DND-41 (cell line): ENCODE results near the gene SDSL.

ENCODE experiments used
- ATAC-seq: fragments of 200-7000 bp; cut with Tn5 transposase; 3 replicates; pipeline ENCODE4 v1.9.1; 2021; ENCODE audit warnings: low read depth; ENCODE audit not compliant: insufficient read depth
- DNase-seq: peaks from one replicate; pipeline ENCODE4 v3.0.0-alpha.2; 2020
- H2AFZ ChIP-seq: 2 replicates; pipeline ENCODE4 v1.6.0; 2012; ENCODE audit warnings: low read depth, low read length
- H3K27ac ChIP-seq: 2 replicates; pipeline ENCODE4 v1.5.1; 2012; ENCODE audit warnings: low read length, inconsistent platforms
- H3K27me3 ChIP-seq: fragments of 200-600 bp; sonication (generic); 2 replicates; pipeline ENCODE4 v1.6.0; 2012; ENCODE audit warnings: low read length, mild to moderate bottlenecking, inconsistent platforms; ENCODE audit not compliant: insufficient read depth, poor library complexity
- H3K36me3 ChIP-seq: 2 replicates; pipeline ENCODE4 v1.5.1; 2012; ENCODE audit warnings: low read length, inconsistent platforms; ENCODE audit not compliant: insufficient read depth
- H3K4me1 ChIP-seq: 2 replicates; pipeline ENCODE4 v1.5.1; 2012; ENCODE audit warnings: mild to moderate bottlenecking, low read length; ENCODE audit not compliant: insufficient read depth
- H3K4me2 ChIP-seq: 2 replicates; pipeline ENCODE4 v1.6.0; 2012; ENCODE audit warnings: mild to moderate bottlenecking, moderate library complexity, low read length, inconsistent platforms; ENCODE audit not compliant: insufficient read depth
- H3K4me3 ChIP-seq, 2 experiments: fragments of 200-600 bp in 1 of 2; shearing (Covaris generic) in 1 of 2; 2 replicates each; pipeline ENCODE4 v1.5.1; 2012 to 2016; ENCODE audit warnings: inconsistent platforms in 2 of 2, low read length in 2 of 2, mild to moderate bottlenecking in 2 of 2, low read depth in 1 of 2, moderate library complexity in 1 of 2
- H3K79me2 ChIP-seq: 2 replicates; pipeline ENCODE4 v1.6.0; 2012; ENCODE audit warnings: low read length, inconsistent platforms; ENCODE audit not compliant: insufficient read depth
- H3K9ac ChIP-seq: 2 replicates; pipeline ENCODE4 v1.6.0; 2012; ENCODE audit warnings: low read depth, mild to moderate bottlenecking, inconsistent platforms, low read length, moderate library complexity
- H3K9me3 ChIP-seq: 2 replicates; pipeline ENCODE4 v1.5.1; 2012; ENCODE audit warnings: low read length, moderate library complexity, mild to moderate bottlenecking, inconsistent platforms; ENCODE audit not compliant: insufficient read depth, severe bottlenecking
- H4K20me1 ChIP-seq: 2 replicates; pipeline ENCODE4 v1.6.0; 2012; ENCODE audit warnings: low read length; ENCODE audit not compliant: insufficient read depth
- CTCF ChIP-seq: IDR thresholded peaks from 2 replicates; pipeline ENCODE4 v1.5.1; 2012; ENCODE audit warnings: borderline replicate concordance, low read length, moderate library complexity, mild to moderate bottlenecking; ENCODE audit not compliant: poor library complexity, severe bottlenecking; ENCODE audit errors: extremely low read depth
- EZH2 ChIP-seq: IDR thresholded peaks from 3 replicates; pipeline ENCODE4 v1.6.1; 2012; ENCODE audit warnings: borderline replicate concordance, low read depth, mild to moderate bottlenecking, moderate library complexity, low read length, inconsistent platforms; ENCODE audit not compliant: severe bottlenecking

SDSL gene

GRCh38 chr12:113382206-113382605, 40.0 kb upstream of the SDSL start:
- H2AFZ ChIP-seq, result no peak overlapping the region
- TF ChIP-seq CTCF (no peak), EZH2 (no peak)
- H3K27me3 ChIP-seq, result no peaks in the 10 kb centered on the region
- DNase-seq, result no peak
- H3K4me3 ChIP-seq, result no peak overlapping the region
- H3K36me3 ChIP-seq, result no peaks in the 10 kb centered on the region
- ATAC-seq, result no peak
- H3K79me2 ChIP-seq, result no peaks in the 10 kb centered on the region
- H3K9me3 ChIP-seq, result no peaks in the 10 kb centered on the region
- H3K4me1 ChIP-seq, result no peaks in the 10 kb centered on the region
- H4K20me1 ChIP-seq, result no peaks in the 10 kb centered on the region
- H3K27ac ChIP-seq, result no peak overlapping the region
- no peak overlapping the region for H3K9ac ChIP-seq
- H3K4me2 ChIP-seq, result no peak overlapping the region

- no peak for TF ChIP-seq EZH2
- no peak for TF ChIP-seq CTCF
- Histone ChIP-seq H3K36me3 (no peaks in the 10 kb centered on the region), H3K4me2 (no peak overlapping the region), H3K4me3 (no peak overlapping the region), H3K27me3 (no peaks in the 10 kb centered on the region), H3K79me2 (no peaks in the 10 kb centered on the region), H3K27ac (no peak overlapping the region), H3K4me1 (no peaks in the 10 kb centered on the region), H3K9ac (no peak overlapping the region), H3K9me3 (no peaks in the 10 kb centered on the region), H4K20me1 (no peaks in the 10 kb centered on the region), H2AFZ (no peak overlapping the region)
- ATAC-seq (peak; percentile 14; the same call in 1 of the 3 replicates), DNase-seq (no peak)
Observed at GRCh38 chr12:113384778-113385177, 37.4 kb upstream of the SDSL start.

GRCh38 chr12:113385282-113385882, 36.8 kb upstream of the SDSL start:
- H3K36me3 ChIP-seq, result no peaks in the 10 kb centered on the region
- no peaks in the 10 kb centered on the region for H3K9me3 ChIP-seq
- TF ChIP-seq CTCF (no peak), EZH2 (no peak)
- H3K79me2 ChIP-seq, result no peaks in the 10 kb centered on the region
- H3K9ac ChIP-seq, result no peak overlapping the region
- no peak for DNase-seq
- H3K27ac ChIP-seq, result no peak overlapping the region
- H3K4me1 ChIP-seq, result no peaks in the 10 kb centered on the region
- no peaks in the 10 kb centered on the region for H4K20me1 ChIP-seq
- no peak overlapping the region for H2AFZ ChIP-seq
- no peak overlapping the region for H3K4me3 ChIP-seq
- H3K27me3 ChIP-seq, result no peaks in the 10 kb centered on the region
- H3K4me2 ChIP-seq, result no peak overlapping the region
- no peak for ATAC-seq
